GM23248 (cell line): ENCODE data around the gene CHAF1A. TPM values are rescaled to one million over a fixed set of nuclear protein-coding genes. Genes with fewer than 3 reads are reported as not detected.
A peak's percentile ranks its signal among the peaks of the same experiment; 100 is the strongest.

Source experiments
- DNase-seq: peaks from one replicate; pipeline ENCODE4 v3.0.0-alpha.2; 2015
- H2AFZ ChIP-seq: fragments of 200-600 bp; sonication (generic); 2 replicates; pipeline ENCODE4 v1.6.1; 2016; ENCODE audit warnings: antibody characterized with exemption
- H3F3A ChIP-seq: fragments of 200-600 bp; sonication (generic); 2 replicates; pipeline ENCODE4 v1.6.1; 2016; ENCODE audit warnings: mild to moderate bottlenecking, antibody characterized with exemption, mixed run types; ENCODE audit not compliant: insufficient read depth
- H3K27ac ChIP-seq: fragments of 200-600 bp; sonication (generic); 2 replicates; pipeline ENCODE4 v1.5.1; 2016; ENCODE audit warnings: mild to moderate bottlenecking
- H3K27me3 ChIP-seq: fragments of 200-600 bp; sonication (generic); replicated peaks from 2 replicates; pipeline ENCODE4 v1.6.1; 2016; ENCODE audit warnings: mild to moderate bottlenecking; ENCODE audit not compliant: insufficient read depth
- H3K36me3 ChIP-seq: fragments of 200-600 bp; sonication (generic); 2 replicates; pipeline ENCODE4 v1.6.1; 2016; ENCODE audit warnings: low read depth, mild to moderate bottlenecking
- H3K4me1 ChIP-seq: fragments of 200-600 bp; sonication (generic); 2 replicates; pipeline ENCODE4 v1.6.1; 2016; ENCODE audit warnings: mild to moderate bottlenecking; ENCODE audit not compliant: insufficient read depth
- H3K4me2 ChIP-seq: fragments of 200-600 bp; sonication (generic); one replicate; pipeline ENCODE4 v1.6.1; 2016; ENCODE audit warnings: mild to moderate bottlenecking; ENCODE audit not compliant: unreplicated experiment
- H3K4me3 ChIP-seq: fragments of 200-600 bp; sonication (generic); 2 replicates; pipeline ENCODE4 v1.5.1; 2016; ENCODE audit warnings: mild to moderate bottlenecking
- H3K79me2 ChIP-seq: fragments of 200-600 bp; sonication (generic); 2 replicates; pipeline ENCODE4 v1.6.1; 2016; ENCODE audit warnings: mild to moderate bottlenecking; ENCODE audit not compliant: insufficient read depth
- H3K9ac ChIP-seq: fragments of 200-600 bp; sonication (generic); 2 replicates; pipeline ENCODE4 v1.6.1; 2016; ENCODE audit warnings: mild to moderate bottlenecking
- H3K9me2 ChIP-seq: fragments of 200-600 bp; sonication (generic); 2 replicates; pipeline ENCODE4 v1.6.1; 2016; ENCODE audit warnings: mixed run types, mild to moderate bottlenecking, moderate library complexity; ENCODE audit not compliant: insufficient read depth
- H3K9me3 ChIP-seq: fragments of 200-600 bp; sonication (generic); one replicate; pipeline ENCODE4 v1.6.1; 2017; ENCODE audit warnings: low read depth
- H4K20me1 ChIP-seq: fragments of 200-600 bp; sonication (generic); 2 replicates; pipeline ENCODE4 v1.6.0; 2016; ENCODE audit not compliant: insufficient read depth
- EZH2 ChIP-seq: fragments of 200-600 bp; sonication (generic); IDR thresholded peaks from 2 replicates; pipeline ENCODE4 v1.6.1; 2018; ENCODE audit warnings: antibody characterized with exemption, mild to moderate bottlenecking; ENCODE audit not compliant: insufficient read depth, poor library complexity, severe bottlenecking
- EZH2phosphoT487 ChIP-seq: fragments of 200-600 bp; sonication (generic); IDR thresholded peaks from 2 replicates; pipeline ENCODE4 v1.6.1; 2018; ENCODE audit warnings: antibody characterized with exemption, moderate library complexity, mild to moderate bottlenecking, low read depth; ENCODE audit not compliant: insufficient read depth
- WGBS, 2 experiments: methylation state at CpG; one replicate each; pipeline ENCODE4 v1.1.6; 2015 to 2017; ENCODE audit warnings: low lambda C conversion rate in 2 of 2, low coverage in 1 of 2; ENCODE audit errors: missing lambda C conversion rate in 2 of 2; 5-methylcytosine and 5-hydroxymethylcytosine counted together
- in situ Hi-C: fragments of 300-500 bp; cut with MboI; formaldehyde crosslinking; loops from 2 replicates; pipeline ENCODE4 v1.15.0; 2020
- polyA plus RNA-seq: library from polyadenylated mRNA; unstranded; fragments of >200 nt; fragmentation: Nextera tagmentation; extraction: Ambion mirVana; gene quantifications from 2 replicates; pipeline ENCODE4 v1.2.1, GENCODE V29; 2016
- total RNA-seq: library from RNA; depleted of rRNA; stranded (reverse); fragments of >200 nt; shearing (Covaris generic); gene quantifications from 2 replicates; pipeline ENCODE4 v1.2.3, GENCODE V29; 2014

CHAF1A gene
- total and polyA plus RNA-seq, 2 experiments from 2014 or later = 11.6 to 12.6 TPM

- no peaks in the 10 kb centered on the region for H4K20me1 ChIP-seq
- no peak overlapping the region for H2AFZ ChIP-seq
- H3K9ac ChIP-seq = no peak overlapping the region
Measured at GRCh38 chr19:4406626-4407025, 4.2 kb downstream of the CHAF1A start.

GRCh38 chr19:4409123-4409933, 6.9 kb downstream of the CHAF1A start:
- H3K4me2 ChIP-seq = no peak overlapping the region
- H3K9ac ChIP-seq = no peak overlapping the region
- peaks cover 2% of the 10 kb centered on the region; the same call in 1 of the 2 replicates for H3F3A ChIP-seq
- 91 to 92% methylated on average over 23 of the region's 23 CpGs for WGBS, 2 experiments
- no peak overlapping the region for H3K4me3 ChIP-seq
- H3K4me1 ChIP-seq = peaks cover 2% of the 10 kb centered on the region; the same call in 1 of the 2 replicates
- in situ Hi-C loops = no loop called here
- no peak for DNase-seq
- H3K27ac ChIP-seq = no peak overlapping the region
- TF ChIP-seq EZH2 (no peak), EZH2phosphoT487 (no peak)
- H4K20me1 ChIP-seq = no peaks in the 10 kb centered on the region
- no peaks in the 10 kb centered on the region for H3K9me3 ChIP-seq
- H3K36me3 ChIP-seq = peaks cover 7% of the 10 kb centered on the region; the same call in 1 of the 2 replicates
- H3K79me2 ChIP-seq = peaks cover 34% of the 10 kb centered on the region
- no peaks in the 10 kb centered on the region for H3K27me3 ChIP-seq
- H3K9me2 ChIP-seq = no peaks in the 10 kb centered on the region
- no peak overlapping the region for H2AFZ ChIP-seq

More at GRCh38 chr19:4406626-4407025, 4.2 kb downstream of the CHAF1A start:
- H3F3A ChIP-seq = peaks cover 5% of the 10 kb centered on the region
- WGBS, 2 experiments = 90 to 91% methylated on average over 7 of the region's 7 CpGs
- H3K9me3 ChIP-seq = no peaks in the 10 kb centered on the region
- H3K4me3 ChIP-seq = no peak overlapping the region
- H3K27me3 ChIP-seq = no peaks in the 10 kb centered on the region
- TF ChIP-seq EZH2phosphoT487 (no peak), EZH2 (no peak)
- in situ Hi-C loops = no loop called here
- no peaks in the 10 kb centered on the region for H3K36me3 ChIP-seq
- peaks cover 51% of the 10 kb centered on the region for H3K79me2 ChIP-seq
- no peaks in the 10 kb centered on the region for H3K9me2 ChIP-seq
- H3K4me2 ChIP-seq = no peak overlapping the region
- H3K27ac ChIP-seq = no peak overlapping the region
- DNase-seq = no peak
- peaks cover 17% of the 10 kb centered on the region for H3K4me1 ChIP-seq

- Histone ChIP-seq H3K36me3 (peaks cover 7% of the 10 kb centered on the region; the same call in 1 of the 2 replicates), H3K79me2 (peaks cover 17% of the 10 kb centered on the region), H3K27ac (no peak overlapping the region)
Measured at GRCh38 chr19:4413588-4413987, 11.1 kb downstream of the CHAF1A start.

GRCh38 chr19:4414144-4414799, 11.8 kb downstream of the CHAF1A start:
- no peaks in the 10 kb centered on the region for H4K20me1 ChIP-seq
- H3F3A ChIP-seq = peaks cover 12% of the 10 kb centered on the region; the same call in 1 of the 2 replicates
- H3K4me1 ChIP-seq = peaks cover 11% of the 10 kb centered on the region
- no peak overlapping the region for H3K4me3 ChIP-seq
- peak overlapping the region; percentile 22; the same call in 1 of the 2 replicates for H2AFZ ChIP-seq
- H3K27ac ChIP-seq = peak overlapping the region; percentile 43; the same call in 1 of the 2 replicates
- 87 to 88% methylated on average over 6 to 7 of the region's 7 CpGs for WGBS, 2 experiments
- no peak for TF ChIP-seq EZH2
- no peak for TF ChIP-seq EZH2phosphoT487
- H3K36me3 ChIP-seq = peaks cover 7% of the 10 kb centered on the region; the same call in 1 of the 2 replicates
- peak; percentile 63 for DNase-seq
- peak overlapping the region; percentile 9 for H3K4me2 ChIP-seq
- in situ Hi-C loops = no loop called here
- peak overlapping the region; percentile 36; the same call in 1 of the 2 replicates for H3K9ac ChIP-seq
- no peaks in the 10 kb centered on the region for H3K9me3 ChIP-seq
- peaks cover 17% of the 10 kb centered on the region for H3K79me2 ChIP-seq
- no peaks in the 10 kb centered on the region for H3K9me2 ChIP-seq
- no peaks in the 10 kb centered on the region for H3K27me3 ChIP-seq

More at GRCh38 chr19:4413588-4413987, 11.1 kb downstream of the CHAF1A start:
- Histone ChIP-seq H4K20me1 (no peaks in the 10 kb centered on the region), H3K4me2 (no peak overlapping the region), H2AFZ (no peak overlapping the region), H3K9me3 (no peaks in the 10 kb centered on the region), H3K9ac (no peak overlapping the region), H3K9me2 (no peaks in the 10 kb centered on the region), H3K4me3 (no peak overlapping the region), H3K4me1 (peaks cover 11% of the 10 kb centered on the region), H3F3A (peaks cover 12% of the 10 kb centered on the region; the same call in 1 of the 2 replicates), H3K27me3 (no peaks in the 10 kb centered on the region)
- DNase-seq = no peak
- in situ Hi-C loops = no loop called here
- TF ChIP-seq EZH2phosphoT487 = no peak
- TF ChIP-seq EZH2 = no peak
- WGBS, 2 experiments = 97 to 99% methylated on average over 3 of the region's 3 CpGs
